ENCODE data around the gene RXFP4. TPM values are rescaled to one million over a fixed set of nuclear protein-coding genes. Genes with fewer than 3 reads are reported as not detected.

The RXFP4 gene
- total and polyA plus RNA-seq, 2 donors (not counting 1 experiment from before 2014, with no cell fraction given): 0.12 TPM; not detected in 1

GRCh38 chr1:155892796-155893195 lies 48.6 kb upstream of the RXFP4 start:
- peaks cover 0 to 3% of the 10 kb centered on the region in 2 experiments for H3K36me3 ChIP-seq (replicated peaks in 1 of 2; ENCODE audit: control extremely low read depth in 1 of 2, control insufficient read depth in 1 of 2, extremely low read depth in 1 of 2, insufficient read depth in 2 of 2, low read length in 1 of 2)
- intact Hi-C loops (cut with micrococcal nuclease): no loop called here

More at GRCh38 chr1:155892796-155893195, 48.6 kb upstream of the RXFP4 start:
- Histone ChIP-seq H3K79me2 (ENCODE audit: control insufficient read depth, insufficient read depth, low read length) (no peaks in the 10 kb centered on the region), H3K27ac (ENCODE audit: low read length in 2 of 2) (no peak overlapping the region), H3K9me3 (ENCODE audit: control extremely low read depth in 1 of 3, control insufficient read depth in 2 of 3, insufficient read depth in 1 of 3, low read length in 2 of 3) (no peaks in the 10 kb centered on the region), H3K4me2 (replicated peaks; ENCODE audit: low read depth, low read length, poor library complexity, severe bottlenecking) (no peak overlapping the region), H3K4me3 (ENCODE audit: control extremely low read depth in 1 of 5, extremely low read depth in 1 of 5, insufficient read depth in 1 of 5, low read depth in 2 of 5, low read length in 4 of 5) (no peak overlapping the region), H2AFZ (ENCODE audit: insufficient read depth, low read depth, low read length, poor library complexity, severe bottlenecking) (no peak overlapping the region), H3K27me3 (replicated peaks in 1 of 4; ENCODE audit: control extremely low read depth in 1 of 4, control insufficient read depth in 3 of 4, insufficient read depth in 4 of 4, low read length in 3 of 4) (no peaks in the 10 kb centered on the region), H4K20me1 (ENCODE audit: control insufficient read depth, insufficient read depth, low read length, poor library complexity, severe bottlenecking) (no peaks in the 10 kb centered on the region), H3K9ac (ENCODE audit: low read length) (no peak overlapping the region), H3K4me1 (ENCODE audit: control insufficient read depth in 2 of 2, insufficient read depth in 2 of 2, low read length in 2 of 2) (no peaks in the 10 kb centered on the region)
- Mint-ChIP-seq H3K4me3 (no peak overlapping the region), H3K4me1 (no peaks in the 10 kb centered on the region), H3K9me3 (ENCODE audit: insufficient read depth) (no peaks in the 10 kb centered on the region), H3K27ac (no peak overlapping the region), H3K27me3 (no peaks in the 10 kb centered on the region)
- POLR2A ChIA-PET: no interaction called here
- 86% methylated on average over 1 of the region's 3 CpGs for WGBS (ENCODE audit: insufficient coverage)
- ATAC-seq (ENCODE audit: low read depth): no peak
- TF ChIP-seq EZH2 (IDR thresholded peaks at IDR 0.05; ENCODE audit: borderline replicate concordance, insufficient read depth, low read depth, low read length, poor library complexity, severe bottlenecking): no peak
- TF ChIP-seq CTCF (IDR thresholded peaks at IDR 0.05): no peak
- CTCF ChIA-PET: no interaction called here
- DNase-seq: no peak

Measured in B cell (primary cell).